SK-N-MC (cell line): Measurements from ENCODE around the gene MRGPRD.

Source experiments
- EZH2 ChIP-seq: fragments of 200-600 bp; sonication (generic); IDR thresholded peaks from one replicate; pipeline ENCODE4 v1.6.1; 2017; ENCODE audit warnings: antibody characterized with exemption
- POLR2AphosphoS5 ChIP-seq: IDR thresholded peaks from 2 replicates; pipeline ENCODE4 v1.6.1; 2012; ENCODE audit warnings: mild to moderate bottlenecking, low read depth, low read length, borderline replicate concordance

DNA sequence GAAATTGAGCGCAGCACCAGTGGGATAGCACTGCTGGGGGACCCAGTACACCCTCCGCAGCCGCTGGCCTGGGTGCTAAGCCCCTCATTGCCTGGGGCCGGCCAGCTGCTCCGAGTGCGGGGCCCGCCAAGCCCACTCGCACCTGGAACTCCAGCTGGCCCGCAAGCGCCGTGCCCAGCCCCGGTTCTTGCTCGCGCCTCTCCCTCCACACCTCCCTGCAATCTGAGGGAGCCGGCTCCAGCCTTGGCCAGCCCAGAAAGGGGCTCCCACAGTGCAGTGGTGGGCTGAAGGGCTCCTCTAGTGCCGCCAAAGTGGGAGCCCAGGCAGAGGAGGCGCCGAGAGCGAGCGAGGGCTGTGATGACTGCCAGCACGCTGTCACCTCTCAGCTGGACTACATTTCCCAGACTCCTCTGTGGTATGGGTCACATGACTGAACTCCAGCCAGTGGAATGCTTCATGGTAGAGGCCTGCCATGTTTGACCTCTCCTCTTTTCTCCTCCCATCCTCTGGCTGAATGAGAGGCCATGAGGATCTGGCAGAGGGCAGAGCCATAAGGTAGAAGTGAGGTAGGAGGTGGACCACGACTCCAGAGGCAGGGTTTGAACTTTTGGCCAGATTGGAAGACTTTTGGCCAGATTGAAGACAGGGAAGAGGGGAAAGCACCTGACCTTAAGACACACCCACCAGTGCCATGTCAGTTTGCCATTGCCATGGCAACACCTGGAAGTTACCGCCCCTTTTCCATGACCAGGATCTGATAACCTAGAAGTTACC is 6.2 kb downstream of the MRGPRD start:
- no peak for TF ChIP-seq EZH2
- no peak for TF ChIP-seq POLR2AphosphoS5
